A172 (cell line): Measurements from ENCODE around the gene CD96. TPM values are rescaled to one million over a fixed set of nuclear protein-coding genes. Genes with fewer than 3 reads are reported as not detected.
"Not testable (repeated sequence)": the region's sequence is repeated elsewhere in the genome, so short reads cannot be mapped to it uniquely, and the experiment has no call there.

Experiments
- DNase-seq: peaks from one replicate; pipeline ENCODE4 v3.0.0-alpha.2; 2015; ENCODE audit warnings: low spot score
- total RNA-seq: library from RNA; depleted of rRNA; stranded (reverse); fragments of >200 nt; shearing (Covaris generic); gene quantifications from 2 replicates; pipeline ENCODE4 v1.2.3, GENCODE V29; 2014; rRNA removed

The CD96 gene, protein sequence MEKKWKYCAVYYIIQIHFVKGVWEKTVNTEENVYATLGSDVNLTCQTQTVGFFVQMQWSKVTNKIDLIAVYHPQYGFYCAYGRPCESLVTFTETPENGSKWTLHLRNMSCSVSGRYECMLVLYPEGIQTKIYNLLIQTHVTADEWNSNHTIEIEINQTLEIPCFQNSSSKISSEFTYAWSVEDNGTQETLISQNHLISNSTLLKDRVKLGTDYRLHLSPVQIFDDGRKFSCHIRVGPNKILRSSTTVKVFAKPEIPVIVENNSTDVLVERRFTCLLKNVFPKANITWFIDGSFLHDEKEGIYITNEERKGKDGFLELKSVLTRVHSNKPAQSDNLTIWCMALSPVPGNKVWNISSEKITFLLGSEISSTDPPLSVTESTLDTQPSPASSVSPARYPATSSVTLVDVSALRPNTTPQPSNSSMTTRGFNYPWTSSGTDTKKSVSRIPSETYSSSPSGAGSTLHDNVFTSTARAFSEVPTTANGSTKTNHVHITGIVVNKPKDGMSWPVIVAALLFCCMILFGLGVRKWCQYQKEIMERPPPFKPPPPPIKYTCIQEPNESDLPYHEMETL
- not detected in 2 replicates for total RNA-seq

DNA sequence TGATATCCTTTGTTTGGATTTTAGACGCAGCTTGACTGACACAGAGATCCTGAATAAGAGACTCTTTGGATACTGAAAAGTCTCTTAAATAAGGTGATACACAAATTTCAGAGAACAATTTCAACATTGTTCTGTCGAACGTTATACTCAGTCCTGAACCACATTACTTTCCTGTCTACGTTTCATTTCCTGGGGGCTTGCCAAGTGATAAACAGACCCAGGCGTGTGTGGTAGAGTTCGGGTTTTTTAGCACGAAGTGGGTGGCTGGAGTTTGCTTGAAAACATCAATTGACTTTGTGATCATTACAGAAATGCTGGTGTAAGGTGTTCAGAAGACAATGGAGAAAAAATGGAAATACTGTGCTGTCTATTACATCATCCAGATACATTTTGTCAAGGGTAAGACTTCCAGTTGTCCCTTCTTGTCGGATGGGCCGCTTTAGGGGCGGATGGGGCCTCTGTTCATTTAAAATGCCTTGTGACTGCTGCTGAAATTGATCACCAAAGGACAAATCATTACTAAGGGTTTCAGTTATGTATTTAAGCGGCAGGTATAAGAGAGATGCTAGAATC, at the start of gene CD96:
Gene CD96 (plus strand): TSS at position 287 of the 573 bp plus-strand sequence. CDS start 52 bp downstream, at position 339.
- DNase-seq, result no peak

DNA sequence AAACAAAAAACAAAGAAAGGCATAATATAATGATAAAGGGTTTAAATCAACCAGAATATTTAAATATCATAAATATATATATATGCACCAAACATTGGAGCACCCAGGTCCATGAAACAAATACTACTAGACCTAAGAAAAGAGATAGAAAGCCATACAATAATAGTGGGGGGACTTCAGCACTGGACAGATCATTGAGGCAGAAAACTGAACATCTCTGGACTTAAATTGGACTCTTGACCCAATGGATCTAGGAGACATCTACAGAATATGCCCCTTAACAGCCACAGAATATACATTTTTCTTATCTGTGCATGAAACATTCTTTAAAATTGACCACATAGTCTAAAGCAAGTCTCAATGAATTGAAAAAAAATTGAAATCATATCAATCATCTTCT, 48.7 kb upstream of the CD96 start:
- DNase-seq, result no peak

DNA sequence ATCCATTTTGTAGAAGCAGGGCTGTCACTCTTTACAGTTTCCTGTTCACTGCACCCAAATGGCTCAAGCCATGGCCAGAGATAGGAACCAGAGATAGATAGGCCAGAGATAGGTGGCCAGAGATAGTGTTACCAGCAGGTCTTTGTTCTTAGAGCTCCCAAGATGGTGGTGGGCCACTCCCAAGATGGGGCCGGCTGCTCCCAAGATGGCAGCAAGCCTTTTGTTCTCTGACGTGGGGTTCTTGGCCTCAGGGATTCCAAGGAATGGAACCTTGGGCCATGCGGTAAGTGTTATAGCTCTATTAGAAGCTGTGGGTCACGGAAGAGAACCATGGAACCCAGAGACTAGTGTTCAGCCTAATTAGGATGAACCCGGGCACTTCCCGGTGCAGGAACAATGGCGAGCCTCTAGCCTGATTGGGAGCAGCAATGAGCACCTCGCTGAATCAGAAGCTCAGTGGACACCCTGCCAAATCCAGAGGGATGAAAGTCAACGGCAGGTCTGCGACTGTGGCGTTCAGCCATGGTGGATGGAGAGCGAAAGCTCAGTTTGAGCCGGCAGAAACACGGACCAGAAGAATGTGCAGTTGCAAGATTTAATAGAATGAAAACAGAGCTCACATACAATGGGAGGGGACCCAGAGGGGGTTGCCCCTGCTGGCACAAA, 45.0 kb upstream of the CD96 start:
- no peak for DNase-seq

DNA sequence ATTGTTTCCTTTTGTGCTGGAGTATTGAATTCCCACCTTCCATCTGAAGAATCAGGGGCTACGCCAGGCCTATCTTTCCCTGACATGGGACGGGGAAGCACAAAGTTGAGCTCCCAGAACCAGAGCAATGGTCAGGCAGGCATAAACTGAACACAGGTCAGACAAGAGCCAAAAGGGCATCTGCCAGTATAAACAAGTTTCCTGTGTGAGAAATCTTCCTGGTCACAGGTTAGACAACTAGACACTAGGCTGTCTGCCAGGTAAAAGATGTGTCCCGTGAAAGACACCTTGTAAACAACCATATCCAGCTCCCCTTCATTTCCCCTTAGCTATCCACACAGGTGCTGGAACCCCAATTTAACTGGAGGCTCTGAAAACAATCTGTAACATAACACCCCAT, 44.0 kb upstream of the CD96 start:
- no peak for DNase-seq

DNA sequence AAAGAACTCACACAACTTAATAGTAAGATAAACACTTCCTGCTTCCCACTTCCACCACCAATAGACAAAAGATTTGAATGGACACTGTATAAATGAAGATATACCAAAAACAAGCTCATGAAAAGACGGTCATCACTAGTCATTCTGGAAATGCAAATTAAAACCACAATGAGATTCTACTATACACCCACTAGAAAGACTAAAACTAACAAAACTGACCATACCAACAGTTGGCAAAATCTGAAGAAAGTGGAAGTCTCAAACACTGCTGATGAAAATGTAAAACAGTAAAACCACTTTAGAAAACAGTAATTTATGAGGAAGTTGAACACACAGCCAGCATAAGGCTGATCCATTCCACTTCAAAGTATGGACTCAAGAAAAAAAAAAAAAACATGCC, 35.6 kb upstream of the CD96 start:
- no peak for DNase-seq

DNA sequence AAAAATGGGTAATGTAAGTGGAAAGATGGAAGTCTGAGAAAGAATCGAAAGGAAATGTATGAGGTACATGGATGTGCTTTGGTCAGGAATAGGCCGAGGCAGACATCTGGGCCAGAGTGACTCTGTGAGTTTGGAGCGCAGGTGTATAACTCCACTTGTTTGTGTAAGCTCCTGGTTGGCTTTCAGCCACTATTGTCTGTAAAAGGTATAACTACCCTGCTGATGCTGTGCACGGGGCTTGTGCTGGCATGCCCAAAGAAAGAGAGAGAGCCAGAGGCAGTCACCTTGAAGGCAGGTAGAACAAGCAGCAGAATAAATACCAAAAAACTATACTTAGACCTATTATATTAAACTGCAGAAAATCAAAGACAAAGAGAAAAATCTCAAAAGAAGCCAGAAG, 32.7 kb upstream of the CD96 start:
- DNase-seq, result no peak

DNA sequence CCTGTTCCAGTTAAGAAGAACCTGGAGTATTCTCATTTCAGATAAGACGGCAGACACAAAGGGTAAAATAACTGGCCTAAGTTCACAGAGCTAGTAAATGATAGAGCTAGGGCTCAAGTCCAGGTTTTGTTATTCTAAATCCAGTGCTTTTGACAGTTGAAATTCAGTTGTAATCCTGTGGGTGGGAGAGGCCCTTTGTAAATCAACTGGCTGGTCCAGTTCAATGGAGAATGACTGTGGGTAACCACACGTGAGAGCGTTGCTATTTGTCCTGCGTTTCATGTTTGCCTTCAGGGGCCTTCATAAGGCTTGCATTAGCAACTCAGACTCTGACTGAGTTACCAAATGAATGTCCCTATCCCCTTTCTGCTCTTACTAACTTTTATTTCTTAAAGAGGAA, 24.2 kb upstream of the CD96 start:
- DNase-seq, result no peak

DNA sequence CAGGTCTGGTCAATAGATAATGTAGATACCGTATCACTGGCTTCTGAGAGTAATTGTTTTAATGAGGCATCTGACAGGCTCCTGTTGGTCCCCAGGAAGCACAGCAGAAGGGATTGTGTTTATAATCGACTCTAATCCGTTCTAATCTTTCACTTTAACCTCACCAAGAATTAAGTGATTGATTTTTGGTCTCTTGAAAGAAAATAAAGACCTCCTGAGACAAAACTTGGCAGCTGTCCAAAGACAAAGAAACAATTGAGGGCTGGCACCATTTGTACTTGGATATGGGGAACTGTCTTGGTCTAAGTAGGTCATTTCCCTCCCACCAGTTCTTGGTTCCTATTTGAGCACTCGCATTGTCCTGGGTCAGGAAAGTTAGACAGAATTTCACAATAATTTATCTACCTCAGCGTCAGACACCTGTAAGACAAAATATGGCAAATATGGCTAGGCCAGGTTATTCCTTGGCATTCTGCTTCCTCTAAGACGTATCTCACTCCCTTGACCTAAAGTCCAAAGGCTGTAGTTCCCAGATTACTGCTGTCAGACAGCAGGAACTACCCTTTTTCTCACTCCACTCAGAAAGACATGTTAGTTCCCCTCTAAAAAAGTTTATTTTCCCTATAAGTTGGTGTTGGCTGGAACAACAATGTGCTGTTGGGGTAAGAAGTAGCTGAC, 22.7 kb upstream of the CD96 start:
- DNase-seq, result no peak

DNA sequence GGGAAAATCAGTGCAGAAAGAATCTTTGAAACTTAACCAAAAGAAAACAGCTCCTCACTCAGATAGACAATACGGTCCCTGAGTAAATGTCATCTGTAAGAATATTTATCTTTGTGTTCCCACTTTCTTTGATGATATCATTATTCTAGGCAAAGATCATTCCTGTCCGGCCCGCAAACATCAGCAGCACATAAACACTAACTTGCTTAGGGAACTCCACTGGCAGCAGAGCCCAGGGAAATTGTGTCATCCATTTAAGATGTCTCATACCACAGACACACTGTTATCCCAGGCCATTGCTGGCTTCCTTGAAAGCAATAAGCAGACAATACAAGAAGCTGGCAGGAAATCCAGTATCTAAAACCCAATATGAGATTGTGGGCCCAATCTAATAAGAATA, 20.1 kb upstream of the CD96 start:
- DNase-seq, result no peak

DNA sequence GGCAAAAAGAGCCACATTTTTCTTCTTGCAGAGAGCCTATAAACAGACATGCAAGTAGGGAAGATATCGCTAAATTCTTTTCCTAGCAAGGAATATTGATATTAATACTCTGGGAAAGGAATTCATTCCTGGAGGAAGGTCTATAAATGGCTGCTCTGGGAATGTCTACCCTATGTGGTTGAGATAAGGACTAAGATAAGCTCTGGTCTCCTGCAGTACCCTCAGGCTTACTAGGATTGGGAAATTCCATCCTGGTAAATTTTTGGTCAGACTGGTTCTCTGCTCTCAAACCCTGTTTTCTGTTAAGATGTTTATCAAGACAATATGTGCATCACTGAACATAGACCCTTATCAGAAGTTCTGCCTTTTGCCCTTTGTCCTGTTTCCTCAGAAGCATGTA, 17.5 kb upstream of the CD96 start:
- not testable (repeated sequence) for DNase-seq

DNA sequence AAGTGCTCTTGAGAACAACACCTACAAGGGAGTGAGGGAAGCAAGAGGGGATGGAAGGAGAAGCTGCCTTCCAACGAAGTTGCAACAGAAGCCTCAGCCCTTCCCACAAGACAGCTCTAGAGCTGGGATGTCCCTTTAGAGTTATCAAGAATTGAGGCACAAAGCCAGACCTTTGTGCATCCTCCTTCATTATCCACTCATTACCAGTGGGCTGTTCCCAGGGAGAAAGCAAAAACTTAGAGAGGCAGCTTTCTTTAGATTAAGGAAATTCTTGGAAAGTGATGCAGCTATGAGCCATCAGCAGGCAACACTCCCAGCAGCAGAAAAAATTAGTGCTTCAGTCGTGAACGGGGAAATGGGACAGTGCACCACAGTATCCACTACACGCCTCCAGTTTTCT, 10.6 kb upstream of the CD96 start:
- peak; percentile 43 for DNase-seq

DNA sequence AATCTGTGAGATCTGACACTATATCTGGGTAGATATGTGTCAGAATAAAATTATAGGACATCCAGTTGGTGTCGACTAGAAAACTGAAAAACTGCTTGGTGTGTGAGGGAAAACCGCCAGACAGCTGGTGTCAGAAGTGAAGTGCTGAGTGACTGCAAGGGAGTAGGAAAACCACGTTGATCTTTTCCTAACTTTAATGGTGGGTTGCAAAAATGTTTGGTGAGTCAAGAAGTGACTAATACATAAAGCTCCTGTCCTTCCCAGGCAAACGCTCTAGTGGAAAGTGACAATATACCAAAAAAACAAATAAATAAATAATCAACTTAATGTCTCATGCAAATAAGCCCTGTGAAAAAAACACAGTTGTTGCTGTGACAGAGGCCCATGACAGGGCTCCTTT, 7.3 kb upstream of the CD96 start:
- DNase-seq, result peak; percentile 76

DNA sequence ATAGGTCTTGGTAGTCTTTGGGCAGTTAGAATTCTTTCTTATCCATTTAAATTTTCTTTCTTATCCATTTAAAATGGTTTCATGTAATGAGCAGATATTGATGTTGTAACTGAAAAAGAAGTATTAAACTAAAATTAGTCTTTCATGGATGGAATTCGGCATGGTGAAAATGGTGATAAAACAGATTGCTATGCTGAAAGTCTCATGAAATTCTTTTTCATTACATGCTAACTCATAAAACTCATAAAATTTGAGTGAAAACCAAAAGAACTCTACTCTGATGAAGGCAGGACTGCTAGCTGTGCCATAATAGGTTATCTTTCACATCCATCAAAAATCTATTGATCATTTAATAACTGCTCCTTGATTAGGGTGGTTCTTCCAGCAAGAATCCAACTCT, 3.9 kb upstream of the CD96 start:
- DNase-seq, result no peak

DNA sequence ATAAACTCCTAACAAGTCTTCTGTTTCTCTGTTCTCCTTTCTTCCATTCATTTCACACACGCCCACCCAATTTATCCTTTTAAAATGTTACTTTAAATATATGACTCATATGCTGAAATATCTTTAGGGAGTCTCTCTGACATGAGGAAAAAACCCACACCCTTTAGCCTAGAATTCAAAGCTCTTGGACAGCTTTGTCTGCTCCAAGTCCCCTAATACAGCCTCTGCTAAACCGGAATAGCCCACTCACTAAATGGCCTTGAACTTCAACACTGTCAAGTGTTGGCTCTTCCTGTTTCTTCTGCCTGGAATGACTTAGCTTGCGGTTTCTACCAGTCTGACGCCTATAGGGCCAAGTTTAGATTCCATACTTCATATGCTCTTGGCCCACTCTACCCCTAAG, 3.3 kb upstream of the CD96 start:
- DNase-seq, result peak; percentile 54

DNA sequence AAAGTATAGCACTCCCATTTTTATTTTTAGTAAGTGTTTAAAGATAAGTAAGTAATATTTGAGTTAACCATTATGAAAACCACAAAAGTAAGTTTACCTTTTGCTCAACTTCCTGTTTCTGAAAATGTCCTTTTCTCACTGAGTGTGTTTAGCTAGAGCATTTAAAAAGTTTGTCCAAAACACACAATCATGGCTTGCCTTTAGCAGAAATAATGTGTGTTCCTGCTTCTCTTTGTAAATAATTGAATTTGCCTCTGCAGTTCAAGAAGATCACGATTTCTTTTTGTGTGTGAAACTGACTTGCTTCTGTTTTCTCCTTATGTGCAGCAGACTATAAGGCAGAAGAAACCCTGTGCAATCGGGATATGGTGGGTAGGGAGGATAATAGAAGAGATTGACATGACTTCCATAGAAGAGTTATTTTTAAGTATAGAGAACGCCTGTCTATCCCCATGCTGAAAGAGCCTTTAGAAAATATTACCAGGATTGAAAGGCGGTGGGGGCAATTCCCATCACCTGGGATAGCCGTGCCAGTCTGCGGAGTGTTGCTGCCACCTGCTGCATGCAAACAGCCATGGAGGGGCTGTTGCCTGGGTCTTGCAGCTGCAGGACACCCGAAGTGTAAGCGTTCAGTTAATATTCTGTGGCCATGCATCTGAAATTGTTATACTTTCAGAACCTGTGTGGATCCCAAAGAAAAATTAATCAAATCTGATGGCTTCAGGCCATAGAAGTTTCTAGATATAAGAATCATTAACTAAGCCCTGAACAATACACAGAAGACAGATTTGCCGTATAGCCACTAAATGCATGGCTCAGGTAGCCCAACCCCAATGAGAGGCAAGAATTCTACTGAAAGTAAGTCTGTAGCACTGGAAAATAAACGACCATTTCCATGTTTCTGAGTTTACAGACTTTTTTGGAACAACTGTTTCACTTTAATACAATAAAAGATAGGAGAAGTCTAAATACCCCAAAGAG, 2.4 kb upstream of the CD96 start:
- peak; percentile 64 for DNase-seq

DNA sequence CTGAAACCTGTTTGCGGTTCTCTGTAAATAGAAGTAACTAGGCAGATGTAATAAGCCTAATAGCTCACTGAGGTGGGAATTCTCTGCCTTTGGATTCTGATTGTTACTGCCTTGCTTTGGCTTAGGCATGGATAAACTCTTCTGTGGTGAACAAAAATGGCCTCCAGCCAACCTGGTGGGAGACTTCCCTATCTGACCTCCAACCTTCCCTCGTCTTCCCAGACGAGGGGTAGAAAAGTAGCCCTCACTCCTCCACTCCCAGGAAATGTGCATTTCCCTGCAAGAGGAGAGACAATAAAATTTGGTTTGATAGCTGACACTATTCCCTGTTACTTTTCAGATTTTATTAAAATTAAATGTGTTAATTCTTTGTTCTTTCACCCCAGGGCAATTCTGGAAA, 606 bp upstream of the CD96 start:
- no peak for DNase-seq

DNA sequence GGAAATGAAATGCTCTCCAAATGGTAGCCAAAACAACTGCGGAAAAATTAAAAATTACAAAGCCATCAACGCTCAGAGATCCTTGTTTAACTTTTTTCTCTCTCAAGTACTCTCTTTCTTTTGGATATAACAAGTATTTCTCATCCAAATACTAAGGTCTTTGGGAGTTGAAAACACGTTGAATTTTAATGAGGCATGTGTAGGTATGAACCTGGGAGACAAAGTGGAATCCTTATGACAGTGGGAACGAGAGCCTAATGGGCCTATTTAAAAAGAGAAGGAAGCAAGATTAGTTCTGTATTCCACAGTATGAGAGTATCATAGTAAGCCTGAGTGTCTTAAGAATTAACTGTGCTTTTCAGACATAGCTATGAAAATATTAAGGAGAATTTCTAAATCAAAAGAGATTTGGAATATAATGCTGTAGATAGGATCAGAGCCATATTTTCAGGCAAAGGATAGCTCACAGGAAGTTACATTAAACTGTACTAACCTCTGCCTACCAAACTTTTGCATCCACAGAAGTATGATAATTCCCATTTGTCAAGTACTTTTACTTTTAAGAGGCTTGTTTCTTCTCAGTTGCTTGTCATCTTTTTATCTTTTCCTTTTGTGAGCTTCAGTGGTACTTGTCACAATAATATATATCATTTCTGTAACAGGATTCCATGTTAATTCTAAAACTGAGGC, 759 bp downstream of the CD96 start:
- DNase-seq, result no peak

DNA sequence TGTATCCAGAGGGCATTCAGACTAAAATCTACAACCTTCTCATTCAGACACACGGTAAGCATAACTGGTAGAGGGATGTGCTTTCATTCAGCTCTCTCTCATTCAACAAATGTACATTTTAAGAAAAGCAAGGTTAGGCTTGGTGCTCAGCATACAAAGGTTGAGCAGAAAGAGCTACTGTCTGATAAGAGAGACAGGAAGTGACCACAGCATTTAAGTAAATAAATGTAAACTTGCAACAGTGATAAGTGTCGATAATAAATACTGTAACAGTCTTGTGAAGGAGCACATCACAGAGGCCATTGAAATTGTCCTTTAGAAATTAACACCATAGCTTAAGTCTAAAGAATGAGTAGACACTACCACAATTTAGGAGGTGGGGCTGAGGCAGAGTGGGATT, 3.4 kb downstream of the CD96 start:
- DNase-seq, result no peak

DNA sequence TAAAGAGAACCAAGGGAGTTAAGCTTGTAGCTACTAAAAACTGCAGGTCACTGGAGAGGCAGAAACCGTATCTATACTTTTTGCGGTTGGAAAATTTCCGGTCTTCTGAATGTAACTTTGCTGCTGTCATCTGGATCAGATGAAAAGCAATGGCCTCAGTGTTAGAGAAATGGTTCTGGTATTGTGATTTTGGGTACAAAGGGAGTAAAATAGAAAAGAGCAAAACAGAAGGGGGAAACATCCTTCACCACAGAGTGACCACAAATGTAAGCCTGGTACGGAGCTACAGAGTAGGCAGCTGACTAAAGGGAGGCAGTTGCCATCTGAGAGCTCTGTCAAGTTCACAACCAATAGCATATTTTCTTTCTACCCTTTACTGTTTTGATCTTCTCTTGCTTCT, 5.6 kb downstream of the CD96 start:
- no peak for DNase-seq

DNA sequence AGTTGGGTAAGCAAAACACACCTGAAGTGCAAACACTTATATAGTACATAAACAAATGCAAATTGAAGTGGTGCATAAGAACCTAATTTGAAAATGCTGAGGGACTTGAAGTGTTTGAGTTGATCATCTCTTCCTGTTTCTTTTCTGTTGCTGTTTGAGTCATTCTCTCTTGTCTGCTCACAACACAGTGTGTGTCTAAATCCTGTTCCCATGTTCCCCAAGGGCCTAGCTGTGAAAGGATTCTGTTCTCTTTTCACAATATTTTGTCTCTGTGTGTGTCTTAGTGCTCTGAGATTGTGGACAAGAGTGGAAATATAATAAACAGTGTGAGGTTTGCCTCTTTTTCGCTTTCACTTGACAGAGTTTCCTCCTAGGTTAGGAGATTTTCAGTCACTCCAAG, 6.1 kb downstream of the CD96 start:
- DNase-seq, result no peak
